ENCODE data around the gene PDZK1IP1. TPM values are rescaled to one million over a fixed set of nuclear protein-coding genes. Genes with fewer than 3 reads are reported as not detected.

Gene PDZK1IP1
- total and polyA plus RNA-seq, 2 of the 13 experiments (the other 11 are each of a cell fraction or from before 2014, with no cell fraction given): 0.24 to 1.6 TPM

DNA sequence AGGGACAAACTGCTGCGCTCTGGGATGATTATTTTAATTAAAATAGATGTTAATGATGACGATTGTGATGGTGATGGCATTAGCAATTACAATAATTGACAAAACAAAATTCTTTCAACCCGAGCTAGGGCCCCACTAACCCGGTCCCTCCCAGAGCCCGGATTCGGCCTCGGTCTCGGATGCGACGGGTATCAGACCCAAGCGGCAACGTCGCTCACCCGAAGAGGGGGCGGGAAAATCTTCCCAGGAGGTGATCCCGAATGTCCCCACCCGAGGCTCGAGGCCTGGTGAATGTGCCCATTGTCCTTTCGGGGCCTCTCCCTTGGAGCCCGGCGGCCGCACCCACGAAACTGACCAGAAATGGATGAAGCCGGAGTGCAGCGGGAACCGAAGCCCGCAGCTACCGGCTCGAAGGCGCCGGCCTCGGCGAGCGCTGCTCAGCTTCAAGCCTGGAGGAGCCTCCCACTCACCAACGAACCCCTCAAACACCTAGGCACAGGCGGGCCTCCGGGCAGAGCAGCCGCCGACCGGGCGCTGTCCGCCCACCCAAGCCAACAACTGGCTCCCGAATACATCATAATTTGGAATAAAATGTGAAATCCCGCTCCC is 41.0 kb upstream of the PDZK1IP1 start:
- H3K36me3 ChIP-seq (replicated peaks in 1 of 2; ENCODE audit: control insufficient read depth in 1 of 2, insufficient read depth in 2 of 2, low read length in 2 of 2): no peaks in the 10 kb centered on the region
- peaks cover 21% of the 10 kb centered on the region for H3K4me1 ChIP-seq (ENCODE audit: insufficient read depth, low read length)
- no TSS peak for BruUV-seq (replicated peaks)
- intact Hi-C loops (cut with micrococcal nuclease; ENCODE audit: unreplicated experiment): no loop called here
- no peak overlapping the region for H3K4me3 ChIP-seq (replicated peaks in 1 of 3; ENCODE audit: insufficient read depth in 1 of 3, low read depth in 2 of 3, low read length in 3 of 3)
- WGBS (ENCODE audit: low lambda C conversion rate): 74% methylated on average over 21 of the region's 44 CpGs
- DNase-seq (ENCODE audit: low spot score) (no peak), FAIRE-seq (no peak), ATAC-seq (no peak)
- no peak overlapping the region for H3K4me2 ChIP-seq (ENCODE audit: low read depth, low read length)
- peaks cover 17 to 96% of the 10 kb centered on the region in 2 experiments for H3K27me3 ChIP-seq (ENCODE audit: control insufficient read depth in 1 of 2, insufficient read depth in 2 of 2, low read length in 2 of 2)
- H4K20me1 ChIP-seq (ENCODE audit: insufficient read depth, low read length): no peaks in the 10 kb centered on the region
- in situ Hi-C loops (cut with HindIII; ENCODE audit: extremely low pct_ligation_motif_present, low pct_unique_long_range_greater_than_20kb): no loop called here
- POLR2A ChIA-PET: no interaction called here
- H3K9me3 ChIP-seq (ENCODE audit: low read length): no peaks in the 10 kb centered on the region
- H3K9ac ChIP-seq (ENCODE audit: insufficient read depth, low read depth, low read length): no peak overlapping the region
- CTCF ChIA-PET (ENCODE audit: low intra/inter-chr PET ratio, low total read pairs): no interaction called here
- TF ChIP-seq ZBTB7B (CRISPR knock-in tag; IDR thresholded peaks at IDR 0.05) (no peak), SP2 (CRISPR knock-in tag; IDR thresholded peaks at IDR 0.05) (no peak), GZF1 (CRISPR knock-in tag; IDR thresholded peaks at IDR 0.05) (no peak), ZSCAN31 (CRISPR knock-in tag; IDR thresholded peaks at IDR 0.05; ENCODE audit: low read depth) (no peak), ZNF749 (CRISPR knock-in tag; IDR thresholded peaks at IDR 0.05; ENCODE audit: borderline replicate concordance) (no peak), TARDBP (CRISPR knock-in tag; IDR thresholded peaks at IDR 0.05) (no peak), ZNF558 (CRISPR knock-in tag; IDR thresholded peaks at IDR 0.05; ENCODE audit: borderline replicate concordance) (no peak), ZFP82 (CRISPR knock-in tag; IDR thresholded peaks at IDR 0.05; ENCODE audit: borderline replicate concordance) (no peak), KDM3A (CRISPR knock-in tag; IDR thresholded peaks at IDR 0.05; ENCODE audit: low read depth) (no peak), NFYC (CRISPR knock-in tag; IDR thresholded peaks at IDR 0.05) (no peak), NONO (IDR thresholded peaks at IDR 0.05) (no peak), NONO (CRISPR knock-in tag; conservative IDR thresholded peaks at IDR 0.05) (no peak), TBX2 (CRISPR knock-in tag; IDR thresholded peaks at IDR 0.05; ENCODE audit: borderline replicate concordance) (no peak), ELF3 (CRISPR knock-in tag; IDR thresholded peaks at IDR 0.05) (no peak), HDAC1 (CRISPR knock-in tag; IDR thresholded peaks at IDR 0.05) (no peak)
- TF ChIP-seq, protein P1, sequence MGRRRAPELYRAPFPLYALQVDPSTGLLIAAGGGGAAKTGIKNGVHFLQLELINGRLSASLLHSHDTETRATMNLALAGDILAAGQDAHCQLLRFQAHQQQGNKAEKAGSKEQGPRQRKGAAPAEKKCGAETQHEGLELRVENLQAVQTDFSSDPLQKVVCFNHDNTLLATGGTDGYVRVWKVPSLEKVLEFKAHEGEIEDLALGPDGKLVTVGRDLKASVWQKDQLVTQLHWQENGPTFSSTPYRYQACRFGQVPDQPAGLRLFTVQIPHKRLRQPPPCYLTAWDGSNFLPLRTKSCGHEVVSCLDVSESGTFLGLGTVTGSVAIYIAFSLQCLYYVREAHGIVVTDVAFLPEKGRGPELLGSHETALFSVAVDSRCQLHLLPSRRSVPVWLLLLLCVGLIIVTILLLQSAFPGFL (CRISPR knock-in tag; IDR thresholded peaks at IDR 0.05): no peak
- TF ChIP-seq, protein P2, sequence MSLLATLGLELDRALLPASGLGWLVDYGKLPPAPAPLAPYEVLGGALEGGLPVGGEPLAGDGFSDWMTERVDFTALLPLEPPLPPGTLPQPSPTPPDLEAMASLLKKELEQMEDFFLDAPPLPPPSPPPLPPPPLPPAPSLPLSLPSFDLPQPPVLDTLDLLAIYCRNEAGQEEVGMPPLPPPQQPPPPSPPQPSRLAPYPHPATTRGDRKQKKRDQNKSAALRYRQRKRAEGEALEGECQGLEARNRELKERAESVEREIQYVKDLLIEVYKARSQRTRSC (CRISPR knock-in tag; IDR thresholded peaks at IDR 0.05; ENCODE audit: low read depth): no peak
- TF ChIP-seq, protein P3, sequence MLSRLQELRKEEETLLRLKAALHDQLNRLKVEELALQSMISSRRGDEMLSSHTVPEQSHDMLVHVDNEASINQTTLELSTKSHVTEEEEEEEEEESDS (CRISPR knock-in tag; IDR thresholded peaks at IDR 0.05; ENCODE audit: borderline replicate concordance): no peak
- TF ChIP-seq, protein P4, sequence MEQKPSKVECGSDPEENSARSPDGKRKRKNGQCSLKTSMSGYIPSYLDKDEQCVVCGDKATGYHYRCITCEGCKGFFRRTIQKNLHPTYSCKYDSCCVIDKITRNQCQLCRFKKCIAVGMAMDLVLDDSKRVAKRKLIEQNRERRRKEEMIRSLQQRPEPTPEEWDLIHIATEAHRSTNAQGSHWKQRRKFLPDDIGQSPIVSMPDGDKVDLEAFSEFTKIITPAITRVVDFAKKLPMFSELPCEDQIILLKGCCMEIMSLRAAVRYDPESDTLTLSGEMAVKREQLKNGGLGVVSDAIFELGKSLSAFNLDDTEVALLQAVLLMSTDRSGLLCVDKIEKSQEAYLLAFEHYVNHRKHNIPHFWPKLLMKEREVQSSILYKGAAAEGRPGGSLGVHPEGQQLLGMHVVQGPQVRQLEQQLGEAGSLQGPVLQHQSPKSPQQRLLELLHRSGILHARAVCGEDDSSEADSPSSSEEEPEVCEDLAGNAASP (CRISPR knock-in tag; IDR thresholded peaks at IDR 0.05; ENCODE audit: borderline replicate concordance): no peak
- no peak overlapping the region for H3K27ac ChIP-seq (ENCODE audit: extremely low read length, insufficient read depth, low read length)
- H2AFZ ChIP-seq (ENCODE audit: low read length): no peak overlapping the region
- no peaks in the 10 kb centered on the region for H3K79me2 ChIP-seq (ENCODE audit: insufficient read depth, low read length)

Data from HepG2 (cell line).